Thoracic aorta (tissue), 2 donors: ENCODE results near the gene CCNI. TPM values are rescaled to one million over a fixed set of nuclear protein-coding genes. Genes with fewer than 3 reads are reported as not detected.

Experiments
- ATAC-seq: fragments of 150-250 bp; one replicate; pipeline ENCODE4 v1.8.0; 2017; ENCODE audit warnings: low read depth; ENCODE audit not compliant: insufficient number of reproducible peaks, low FRiP score
- DNase-seq: peaks from one replicate; pipeline ENCODE4 v3.0.0-alpha.2; 2020; ENCODE audit warnings: low spot score
- H3K27ac ChIP-seq, 2 donors: fragments of 200-600 bp; sonication (generic); 1 replicate in 1 of 2; 2 replicates in 1 of 2; pipeline ENCODE4 v1.5.1; 2016; ENCODE audit warnings: mild to moderate bottlenecking in 2 of 2, moderate library complexity in 2 of 2
- H3K27me3 ChIP-seq: fragments of 200-600 bp; sonication (generic); replicated peaks from 2 replicates; pipeline ENCODE4 v1.6.0; 2016; ENCODE audit warnings: mild to moderate bottlenecking; ENCODE audit not compliant: insufficient read depth
- H3K36me3 ChIP-seq: fragments of 200-600 bp; sonication (generic); one replicate; pipeline ENCODE4 v1.5.1; 2016
- H3K4me1 ChIP-seq, 2 donors: fragments of 200-600 bp; sonication (generic); 1 replicate in 1 of 2; 2 replicates in 1 of 2; pipeline versions ENCODE4 v1.5.1 to v1.6.0; 2016; ENCODE audit warnings: low read depth in 2 of 2, mild to moderate bottlenecking in 1 of 2; ENCODE audit not compliant: control insufficient read depth in 1 of 2
- H3K4me3 ChIP-seq: fragments of 200-600 bp; sonication (generic); 2 replicates; pipeline ENCODE4 v1.5.1; 2016; ENCODE audit warnings: mild to moderate bottlenecking
- H3K9me3 ChIP-seq: fragments of 200-600 bp; sonication (generic); 2 replicates; pipeline ENCODE4 v1.5.1; 2016
- CTCF ChIP-seq: fragments of 200-600 bp; sonication (generic); IDR thresholded peaks from one replicate; pipeline ENCODE4 v1.5.1; 2019; ENCODE audit warnings: antibody characterized with exemption
- total RNA-seq, 2 donors: library from RNA; depleted of rRNA; stranded (reverse); fragments of >200 nt; gene quantifications; one replicate each; pipeline versions ENCODE4 v1.1.0 to v1.2.3, GENCODE V29; 2016

The CCNI gene
- total RNA-seq, 2 donors from 2014 or later, result 244 to 322 TPM

GRCh38 chr4:77002321-77003107, 73.3 kb downstream of the CCNI start:
- DNase-seq (no peak), ATAC-seq (peak; percentile 42)
- Histone ChIP-seq H3K4me3 (peak overlapping the region; percentile 44), H3K9me3 (no peaks in the 10 kb centered on the region), H3K27me3 (no peaks in the 10 kb centered on the region), H3K4me1 (peaks cover 25 to 37% of the 10 kb centered on the region in 2 donors), H3K36me3 (peaks cover 11% of the 10 kb centered on the region), H3K27ac (peak overlapping the region; percentile 42)
- TF ChIP-seq CTCF, result no peak

- peak overlapping the region; percentile 42 for H3K27ac ChIP-seq
Measured at GRCh38 chr4:77001907-77002306, 73.9 kb downstream of the CCNI start.

GRCh38 chr4:76998251-76998901, 77.4 kb downstream of the CCNI start:
- Histone ChIP-seq H3K9me3 (no peaks in the 10 kb centered on the region), H3K4me1 (peaks cover 13 to 24% of the 10 kb centered on the region in 2 donors), H3K4me3 (no peak overlapping the region), H3K36me3 (peaks cover 15% of the 10 kb centered on the region), H3K27ac (peak overlapping the region in 1 of 2 donors; percentile 3), H3K27me3 (no peaks in the 10 kb centered on the region)
- DNase-seq (no peak), ATAC-seq (no peak)
- no peak for TF ChIP-seq CTCF

More at GRCh38 chr4:77001907-77002306, 73.9 kb downstream of the CCNI start:
- Histone ChIP-seq H3K36me3 (peaks cover 15% of the 10 kb centered on the region), H3K9me3 (no peaks in the 10 kb centered on the region), H3K4me1 (peaks cover 19 to 31% of the 10 kb centered on the region in 2 donors), H3K27me3 (no peaks in the 10 kb centered on the region), H3K4me3 (peak overlapping the region; percentile 44)
- TF ChIP-seq CTCF, result no peak
- no peak for ATAC-seq
- DNase-seq, result no peak

GRCh38 chr4:76997532-76997931, 78.3 kb downstream of the CCNI start:
- no peak for TF ChIP-seq CTCF
- no peaks in the 10 kb centered on the region for H3K9me3 ChIP-seq

More at GRCh38 chr4:76997532-76997931, 78.3 kb downstream of the CCNI start:
- no peak for ATAC-seq
- H3K4me3 ChIP-seq, result no peak overlapping the region
- H3K4me1 ChIP-seq, result peaks cover 8 to 16% of the 10 kb centered on the region in 2 donors
- peaks cover 15% of the 10 kb centered on the region for H3K36me3 ChIP-seq
- H3K27ac ChIP-seq, result no peak overlapping the region
- DNase-seq, result no peak
- no peaks in the 10 kb centered on the region for H3K27me3 ChIP-seq

Other genes starting within 250 kb of the CCNI start
- gene SOWAHB, start 177.8 kb downstream of the CCNI start, total RNA-seq, result under 1 TPM in 1 of 2 donors, not detected in 1; 0.27 TPM
- 100 to 1,000 TPM; 142 to 156 TPM for gene SEPTIN11, start 126.2 kb downstream of the CCNI start, total RNA-seq
- gene CCNG2, start 81.2 kb upstream of the CCNI start, total RNA-seq, result 10 to 100 TPM; 23.7 to 65.0 TPM